Colonic mucosa (tissue), 4 donors: ENCODE measurements around the gene TTLL3. TPM values are rescaled to one million over a fixed set of nuclear protein-coding genes. Genes with fewer than 3 reads are reported as not detected.
A peak's percentile ranks its signal among the peaks of the same experiment; 100 is the strongest.

Experiments used
- DNase-seq: peaks from one replicate; pipeline ENCODE4 v3.0.0-alpha.2; 2020
- H3K27ac ChIP-seq: fragments of 200-600 bp; one replicate; pipeline ENCODE4 v1.8.0; 2021
- H3K27me3 ChIP-seq: fragments of 200-600 bp; one replicate; pipeline ENCODE4 v1.8.0; 2021
- H3K36me3 ChIP-seq: fragments of 200-600 bp; one replicate; pipeline ENCODE4 v1.8.0; 2021
- H3K4me1 ChIP-seq: fragments of 200-600 bp; one replicate; pipeline ENCODE4 v1.8.0; 2021; ENCODE audit warnings: mild to moderate bottlenecking
- H3K4me3 ChIP-seq: fragments of 200-600 bp; one replicate; pipeline ENCODE4 v1.8.0; 2021
- H3K9ac ChIP-seq, 2 donors: one replicate each; pipeline ENCODE4 v1.7.0; 2013; ENCODE audit warnings: control low read depth in 2 of 2, low read depth in 2 of 2, low read length in 2 of 2
- H3K9me3 ChIP-seq: fragments of 200-600 bp; one replicate; pipeline ENCODE4 v1.8.0; 2021
- intact Hi-C: fragments of 100-400 bp; cut with DNase I; formaldehyde crosslinking; loops from one replicate; pipeline ENCODE4 v1.14.1; 2022
- total RNA-seq, 2 donors: library from RNA; stranded (reverse); fragmentation: NEBNext Ultra II Directional in 1 of 2; extraction: Animal tissue kit (Norgen Biotek cat#: 25700) in 1 of 2; gene quantifications; one replicate each; pipeline ENCODE4 v1.2.1, GENCODE V29; 2021
- TF ChIP-seq, protein P1 (sequence below): fragments of 200-600 bp; IDR thresholded peaks from one replicate; pipeline ENCODE4 v1.8.0; 2022; ENCODE audit warnings: antibody characterized with exemption, mild to moderate bottlenecking
- donor health status: healthy.
- donor health status: DM: no; HTN: no; CAD: no.
- donor health status: DM: no; HTN: no; CAD: no.

TTLL3 gene
- total RNA-seq, 2 donors from 2014 or later: 25.0 to 28.7 TPM

DNA sequence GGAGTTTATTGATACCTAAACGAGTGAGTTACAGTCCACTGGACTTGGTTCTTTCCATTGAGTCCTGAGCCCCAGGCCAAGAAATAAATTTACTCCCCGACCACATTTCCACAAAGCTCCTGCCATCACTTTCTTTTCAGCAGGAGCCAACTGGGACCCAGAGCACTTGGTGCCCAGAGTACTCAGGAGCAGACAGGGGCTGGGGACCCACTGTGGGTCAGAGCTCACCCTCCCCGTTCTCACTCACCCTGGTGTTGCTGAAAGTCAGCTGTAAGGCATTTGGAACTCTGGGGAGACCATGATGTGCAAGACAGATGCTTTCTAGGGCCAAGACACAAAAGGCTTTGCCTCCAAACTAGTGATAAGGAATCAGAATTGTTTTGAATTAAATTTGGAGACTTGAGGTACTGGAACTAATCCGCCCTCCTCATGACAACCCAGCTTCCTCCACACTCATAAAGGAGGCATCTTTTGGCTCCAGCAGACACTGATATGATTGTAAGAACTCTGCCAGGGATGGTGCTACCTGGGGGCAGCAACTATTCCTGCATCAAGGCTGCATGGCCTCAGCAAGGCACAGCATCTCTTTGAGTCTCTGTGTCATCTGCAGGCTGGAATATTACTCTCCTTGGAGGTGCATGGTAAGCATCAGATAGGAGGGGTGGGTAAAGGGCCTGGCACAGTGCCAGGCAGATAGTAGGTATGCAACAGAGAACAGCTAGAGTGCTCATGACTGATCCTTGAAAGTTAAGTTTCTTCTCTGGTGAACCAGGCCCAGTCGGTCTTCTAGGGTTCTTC is 33.0 kb upstream of the TTLL3 start:
- no peak for DNase-seq
- TF ChIP-seq, protein P1, sequence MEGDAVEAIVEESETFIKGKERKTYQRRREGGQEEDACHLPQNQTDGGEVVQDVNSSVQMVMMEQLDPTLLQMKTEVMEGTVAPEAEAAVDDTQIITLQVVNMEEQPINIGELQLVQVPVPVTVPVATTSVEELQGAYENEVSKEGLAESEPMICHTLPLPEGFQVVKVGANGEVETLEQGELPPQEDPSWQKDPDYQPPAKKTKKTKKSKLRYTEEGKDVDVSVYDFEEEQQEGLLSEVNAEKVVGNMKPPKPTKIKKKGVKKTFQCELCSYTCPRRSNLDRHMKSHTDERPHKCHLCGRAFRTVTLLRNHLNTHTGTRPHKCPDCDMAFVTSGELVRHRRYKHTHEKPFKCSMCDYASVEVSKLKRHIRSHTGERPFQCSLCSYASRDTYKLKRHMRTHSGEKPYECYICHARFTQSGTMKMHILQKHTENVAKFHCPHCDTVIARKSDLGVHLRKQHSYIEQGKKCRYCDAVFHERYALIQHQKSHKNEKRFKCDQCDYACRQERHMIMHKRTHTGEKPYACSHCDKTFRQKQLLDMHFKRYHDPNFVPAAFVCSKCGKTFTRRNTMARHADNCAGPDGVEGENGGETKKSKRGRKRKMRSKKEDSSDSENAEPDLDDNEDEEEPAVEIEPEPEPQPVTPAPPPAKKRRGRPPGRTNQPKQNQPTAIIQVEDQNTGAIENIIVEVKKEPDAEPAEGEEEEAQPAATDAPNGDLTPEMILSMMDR: no peak
- no peaks in the 10 kb centered on the region for H3K36me3 ChIP-seq
- no peak overlapping the region for H3K4me3 ChIP-seq
- no peaks in the 10 kb centered on the region for H3K4me1 ChIP-seq
- intact Hi-C loops: no loop called here
- no peak overlapping the region for H3K27ac ChIP-seq
- H3K27me3 ChIP-seq: no peaks in the 10 kb centered on the region
- H3K9me3 ChIP-seq: no peaks in the 10 kb centered on the region
- no peak overlapping the region for H3K9ac ChIP-seq

DNA sequence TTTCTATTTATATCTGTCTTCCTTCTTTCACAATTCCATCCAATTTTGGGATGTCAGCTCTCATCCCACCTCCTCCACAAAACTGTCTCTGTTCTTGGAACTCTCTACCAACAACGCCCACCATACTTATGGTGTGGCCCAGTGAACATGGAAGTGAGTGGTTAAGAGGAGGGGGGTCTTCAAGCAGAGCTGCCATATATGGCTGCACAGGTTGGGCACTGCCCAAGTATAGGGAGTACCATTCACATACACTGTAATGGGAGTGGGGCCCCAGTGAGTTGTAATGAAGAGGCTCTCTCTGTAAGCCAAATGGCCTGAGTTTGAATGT is 32.4 kb upstream of the TTLL3 start:
- intact Hi-C loops: no loop called here
- Histone ChIP-seq H3K27me3 (no peaks in the 10 kb centered on the region), H3K9ac (no peak overlapping the region), H3K4me3 (no peak overlapping the region), H3K36me3 (no peaks in the 10 kb centered on the region), H3K27ac (no peak overlapping the region), H3K4me1 (no peaks in the 10 kb centered on the region), H3K9me3 (no peaks in the 10 kb centered on the region)
- TF ChIP-seq, protein P1: no peak
- no peak for DNase-seq

DNA sequence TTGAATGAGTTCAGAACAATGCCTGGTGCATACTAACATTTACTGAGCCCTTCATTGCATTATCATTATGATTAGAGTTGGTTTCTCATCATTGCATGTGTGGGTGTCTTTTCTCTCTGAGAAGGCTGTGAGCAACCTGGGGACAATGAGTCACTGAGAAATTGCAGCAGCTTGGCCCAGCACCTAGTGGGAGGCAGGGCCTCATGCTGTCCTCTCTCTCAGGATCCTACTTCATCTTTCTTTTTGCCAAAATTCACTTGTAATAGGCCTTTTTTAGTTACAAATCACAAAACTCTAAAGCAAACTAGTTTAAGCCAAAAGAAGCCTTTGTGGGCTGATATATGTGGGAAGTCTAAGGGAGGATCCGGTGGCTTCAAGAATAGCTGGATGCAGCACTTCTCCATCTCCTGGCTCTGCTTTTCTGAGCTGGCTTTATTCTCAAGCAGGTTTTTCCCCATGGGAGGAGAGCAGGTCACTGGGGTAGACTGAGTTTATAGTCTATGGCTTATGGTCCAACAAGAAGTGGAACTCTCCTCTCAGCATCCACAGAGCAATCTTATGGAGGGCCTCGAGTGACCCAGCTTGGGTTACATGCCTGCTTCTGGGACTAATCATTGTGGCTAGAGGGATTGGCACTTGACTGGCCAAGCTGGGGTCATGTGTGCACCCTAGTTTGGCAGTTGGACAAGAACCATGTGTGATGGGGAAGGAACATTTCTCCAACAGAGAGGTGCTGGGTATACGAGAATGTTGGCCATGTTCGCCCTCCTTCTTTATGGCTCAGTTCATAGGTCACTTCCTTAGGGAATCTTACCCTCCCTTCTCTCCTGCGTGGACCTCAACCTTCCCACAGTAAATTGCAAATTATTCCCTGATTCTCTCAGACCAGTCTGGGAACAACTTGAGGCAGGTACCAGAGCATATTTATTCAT is 31.7 kb upstream of the TTLL3 start:
- no peaks in the 10 kb centered on the region for H3K36me3 ChIP-seq
- H3K27ac ChIP-seq: peak overlapping the region; percentile 24
- H3K4me3 ChIP-seq: no peak overlapping the region
- no peaks in the 10 kb centered on the region for H3K9me3 ChIP-seq
- H3K9ac ChIP-seq: no peak overlapping the region
- DNase-seq: no peak
- H3K27me3 ChIP-seq: no peaks in the 10 kb centered on the region
- intact Hi-C loops: no loop called here
- TF ChIP-seq, protein P1: no peak
- no peaks in the 10 kb centered on the region for H3K4me1 ChIP-seq

DNA sequence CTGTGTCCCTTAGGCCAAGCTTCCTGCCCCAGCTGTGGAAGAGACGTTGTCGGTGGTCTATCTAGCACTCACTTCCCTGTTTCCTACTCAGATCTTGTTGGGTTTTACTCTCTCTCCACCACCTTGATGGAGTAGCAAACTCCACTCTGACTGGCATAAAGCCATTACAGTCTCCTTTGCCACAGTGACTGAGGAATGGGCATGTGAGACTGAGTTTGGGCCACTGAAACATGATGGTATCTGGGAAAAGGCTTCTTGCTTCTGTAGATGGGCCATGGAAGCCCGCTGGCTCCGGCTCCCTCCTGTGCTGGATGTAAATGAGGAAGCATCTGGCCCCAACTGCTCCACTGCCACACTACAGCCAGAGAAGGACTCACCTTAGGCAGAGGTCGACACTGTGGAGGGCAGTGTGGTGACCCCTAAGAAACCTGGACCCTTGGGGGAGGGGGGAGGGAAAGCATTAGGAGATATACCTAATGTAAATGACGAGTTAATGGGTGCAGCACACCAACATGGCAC is 30.9 kb upstream of the TTLL3 start:
- DNase-seq: no peak
- Histone ChIP-seq H3K9me3 (no peaks in the 10 kb centered on the region), H3K27me3 (no peaks in the 10 kb centered on the region), H3K27ac (peak overlapping the region; percentile 24), H3K36me3 (no peaks in the 10 kb centered on the region), H3K4me3 (no peak overlapping the region), H3K4me1 (no peaks in the 10 kb centered on the region), H3K9ac (no peak overlapping the region)
- intact Hi-C loops: no loop called here
- TF ChIP-seq, protein P1: no peak

DNA sequence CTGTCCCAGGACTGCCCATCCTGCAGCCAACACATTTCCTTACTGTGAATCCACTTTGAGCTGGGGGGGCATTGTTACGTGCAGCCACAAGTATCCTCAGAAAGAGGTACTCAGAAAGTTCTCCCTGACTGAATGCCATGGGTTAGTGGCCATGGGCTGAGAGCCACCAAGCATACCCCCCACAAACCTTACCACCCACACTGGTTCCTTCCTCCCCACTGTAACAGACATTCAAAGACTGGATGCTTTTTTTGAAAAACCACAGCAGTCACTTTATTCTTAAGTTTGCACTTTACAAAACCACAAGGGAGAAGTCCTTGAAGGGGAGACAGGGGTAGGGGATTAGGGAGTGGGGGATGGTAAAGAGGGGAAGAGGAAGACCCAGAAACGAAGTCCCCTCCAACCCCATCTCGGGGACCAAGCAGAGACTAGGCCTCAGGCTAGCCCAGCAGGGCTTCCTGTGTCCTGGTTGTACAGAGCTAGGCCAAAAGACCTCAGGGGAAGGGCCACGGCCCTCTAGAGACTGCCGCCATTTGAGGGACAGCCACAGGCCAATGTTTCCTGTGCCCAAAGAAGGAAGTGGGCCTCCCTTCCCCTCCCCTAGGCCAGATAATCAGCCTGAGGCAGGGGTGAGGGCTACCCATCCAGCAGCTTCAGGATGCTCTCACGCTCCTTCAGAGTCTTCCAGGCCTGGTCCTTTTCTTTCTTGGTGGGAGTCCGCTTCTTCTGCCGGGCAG is 30.2 kb upstream of the TTLL3 start:
- no peaks in the 10 kb centered on the region for H3K4me1 ChIP-seq
- H3K27ac ChIP-seq: no peak overlapping the region
- TF ChIP-seq, protein P1: no peak
- no peak overlapping the region for H3K9ac ChIP-seq
- no peaks in the 10 kb centered on the region for H3K9me3 ChIP-seq
- H3K36me3 ChIP-seq: no peaks in the 10 kb centered on the region
- DNase-seq: no peak
- H3K27me3 ChIP-seq: no peaks in the 10 kb centered on the region
- intact Hi-C loops: no loop called here
- no peak overlapping the region for H3K4me3 ChIP-seq
